Activated CD8-positive, alpha-beta memory T cell treated with anti-CD3 and anti-CD28 coated beads for 24 hours (primary cell): ENCODE measurements around the gene HEY2.
"Not testable (repeated sequence)": the region's sequence is repeated elsewhere in the genome, so short reads cannot be mapped to it uniquely, and the experiment has no call there.

Experiments used
- DNase-seq: peaks from one replicate; pipeline ENCODE4 v3.0.0-alpha.2; 2020

The HEY2 gene

DNA sequence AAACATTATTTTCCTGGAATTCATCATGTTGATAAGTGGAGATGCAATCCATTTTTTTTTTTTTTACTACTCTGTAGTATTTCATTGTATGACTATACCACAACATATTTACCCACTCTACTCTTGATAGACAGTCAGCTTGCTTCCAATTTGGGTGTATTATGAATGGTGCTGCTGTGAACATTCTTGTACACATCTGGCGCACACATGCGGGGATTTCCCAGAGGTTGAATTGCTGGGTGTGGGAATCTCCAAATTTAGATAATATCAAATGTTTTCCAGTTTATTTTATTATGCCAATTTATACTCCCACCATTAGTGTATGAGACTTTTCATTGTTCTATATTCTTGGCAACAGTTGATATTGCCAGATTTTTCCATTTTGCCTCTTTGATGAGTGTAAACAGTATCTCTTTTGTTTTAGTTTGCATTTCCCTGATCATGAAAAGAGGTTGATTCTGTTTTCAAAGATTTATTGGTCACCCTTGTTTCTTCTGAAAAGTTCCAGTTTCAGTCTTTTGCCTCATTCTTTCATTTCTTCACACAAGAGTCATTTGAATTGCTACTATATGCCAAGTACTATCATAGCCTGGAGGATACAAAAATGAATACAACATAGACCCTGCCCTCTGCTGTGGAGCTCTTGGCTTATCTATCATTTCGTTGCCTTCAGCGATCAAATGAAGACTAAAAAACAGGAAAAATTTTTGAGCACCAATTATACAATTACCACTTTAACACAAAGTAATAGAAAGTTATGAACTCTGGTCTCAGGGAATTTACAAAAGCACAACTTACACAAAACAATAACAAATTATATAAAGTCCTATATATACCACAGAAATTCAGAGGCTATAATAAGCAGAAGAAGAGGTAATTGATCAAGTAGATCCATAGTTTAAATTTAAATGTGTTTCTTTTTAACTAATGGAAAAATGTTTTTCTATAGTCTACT, 24.2 kb downstream of the HEY2 start:
- DNase-seq, result no peak

DNA sequence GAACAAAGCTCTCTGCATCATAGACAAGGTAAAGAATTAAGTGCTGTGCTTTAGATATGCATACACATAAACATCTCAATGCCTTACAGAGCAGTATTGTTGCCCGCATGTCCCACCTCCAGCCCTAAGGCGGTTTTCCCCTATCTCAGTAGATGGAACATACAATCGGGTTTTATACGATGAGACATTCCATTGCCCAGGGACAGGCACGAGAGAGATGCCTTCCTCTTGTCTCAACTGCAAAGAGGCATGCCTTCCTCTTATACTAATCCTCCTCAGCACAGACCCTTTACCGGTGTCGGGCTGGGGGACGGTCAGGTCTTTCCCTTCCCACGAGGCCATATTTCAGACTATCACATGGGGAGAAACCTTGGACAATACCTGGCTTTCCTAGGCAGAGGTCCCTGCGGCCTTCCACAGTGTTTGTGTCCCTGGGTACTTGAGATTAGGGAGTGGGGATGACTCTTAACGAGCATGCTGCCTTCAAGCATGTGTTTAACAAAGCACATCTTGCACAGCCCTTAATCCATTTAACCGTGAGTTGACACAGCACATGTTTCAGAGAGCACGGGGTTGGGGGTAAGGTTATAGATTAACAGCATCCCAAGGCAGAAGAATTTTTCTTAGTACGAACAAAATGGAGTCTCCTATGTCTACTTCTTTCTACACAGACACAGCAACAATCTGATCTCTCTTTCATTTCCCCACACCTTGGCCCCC, 26.8 kb downstream of the HEY2 start:
- not testable (repeated sequence) for DNase-seq

DNA sequence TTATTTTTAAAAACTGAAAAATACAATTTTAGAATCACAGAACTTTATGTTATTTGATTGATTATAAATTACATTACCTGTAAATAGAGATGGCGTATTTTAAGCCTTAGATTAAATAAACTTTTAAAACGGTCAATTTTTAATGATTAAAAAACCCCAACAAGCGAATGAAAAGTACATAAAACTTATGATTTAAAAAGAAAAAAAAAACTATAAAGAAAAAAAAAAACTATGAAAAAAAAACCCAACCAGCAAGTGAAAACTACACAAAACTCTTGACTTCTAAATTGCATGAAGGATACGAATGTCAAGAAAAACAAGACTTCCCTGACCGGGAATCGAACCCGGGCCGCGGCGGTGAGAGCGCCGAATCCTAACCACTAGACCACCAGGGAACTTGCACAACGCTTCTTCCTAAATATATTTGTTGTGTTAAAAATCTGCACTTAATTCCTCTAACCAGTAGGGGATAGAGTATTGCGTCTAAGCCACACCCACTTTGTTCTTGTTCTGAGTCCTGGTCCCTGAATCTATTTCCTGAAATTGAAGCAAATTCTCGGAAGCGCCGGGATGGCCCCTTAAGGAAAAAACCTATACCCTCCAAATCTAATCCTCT, 30.6 kb downstream of the HEY2 start:
- DNase-seq, result peak; percentile 98

DNA sequence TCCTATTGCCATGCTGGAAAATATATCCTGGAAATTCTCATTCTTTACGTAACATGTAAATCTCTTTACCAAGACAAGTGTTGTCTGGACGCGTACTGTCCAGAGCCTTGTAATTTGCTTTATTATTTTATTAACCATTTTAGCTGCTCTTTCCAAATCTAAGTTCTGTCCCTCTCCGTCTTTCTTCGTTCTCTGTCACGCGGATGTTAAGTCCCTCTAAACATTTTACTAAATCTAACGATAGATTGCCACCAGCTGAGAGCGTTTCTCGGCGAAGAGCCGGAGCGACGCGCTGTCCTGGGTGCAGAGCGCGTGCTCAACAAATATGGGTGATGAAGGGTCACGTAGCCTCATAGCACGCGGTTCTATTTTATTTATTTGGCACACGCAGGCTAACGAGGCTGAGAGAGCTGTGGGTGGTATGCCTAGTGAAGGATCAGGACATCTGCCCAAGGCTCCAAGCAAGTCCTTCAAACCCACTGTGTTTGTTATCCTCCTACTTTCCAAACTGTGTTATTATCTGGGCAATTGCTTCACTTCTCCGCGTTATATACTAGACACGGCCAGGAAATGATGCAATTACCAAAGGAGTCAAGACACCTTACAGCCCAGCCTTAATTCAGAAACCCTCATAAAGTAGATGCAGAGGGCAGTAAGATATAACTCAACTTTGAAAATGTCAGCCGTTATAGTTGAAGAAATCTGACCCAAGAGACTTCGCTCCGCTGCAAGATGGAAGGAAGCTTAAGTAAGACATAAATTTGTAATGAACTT, 31.3 kb downstream of the HEY2 start:
- peak; percentile 87 for DNase-seq

DNA sequence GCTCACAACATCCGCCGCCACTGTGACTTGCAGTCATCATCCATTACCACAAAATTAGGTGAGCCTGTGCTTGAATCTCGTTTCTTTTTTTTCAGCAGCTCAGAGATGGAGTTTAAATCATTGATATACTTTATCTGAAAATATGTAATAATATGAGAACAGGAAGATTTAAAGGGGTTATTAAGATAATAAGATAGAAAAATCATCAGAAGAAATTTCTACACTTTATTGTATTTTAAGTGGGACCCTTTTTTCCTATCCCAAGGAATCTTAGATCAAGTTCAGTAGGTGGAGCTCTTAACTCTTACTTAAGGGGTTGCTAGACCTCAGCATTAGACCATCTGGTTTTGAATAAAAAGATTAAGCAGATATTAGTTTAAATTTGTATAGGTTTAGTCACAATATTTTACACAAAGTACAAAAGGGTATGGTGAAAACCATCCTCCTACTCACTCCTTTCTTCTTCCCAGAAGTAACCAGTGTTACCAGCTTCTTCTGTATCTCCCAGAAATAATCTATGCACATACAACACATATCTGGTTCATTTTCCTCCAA, 32.0 kb downstream of the HEY2 start:
- no peak for DNase-seq

DNA sequence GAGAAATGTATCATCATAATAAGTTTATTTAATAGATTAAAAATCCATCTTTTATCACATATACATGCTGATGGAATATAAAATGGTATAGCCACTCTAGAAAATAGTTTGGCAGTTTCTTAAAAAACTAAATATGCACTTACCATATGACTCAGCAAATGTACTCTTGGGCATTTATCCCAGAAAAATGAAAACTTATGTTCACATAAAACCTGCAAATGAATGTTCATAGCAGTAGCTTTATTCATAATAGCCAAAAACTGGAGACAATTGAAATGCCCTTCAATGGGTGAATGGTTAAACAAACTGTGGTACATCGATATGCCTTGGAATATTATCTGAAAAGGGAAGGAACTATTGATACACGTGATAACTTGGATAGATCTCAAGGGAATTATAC, 34.9 kb downstream of the HEY2 start:
- no peak for DNase-seq

DNA sequence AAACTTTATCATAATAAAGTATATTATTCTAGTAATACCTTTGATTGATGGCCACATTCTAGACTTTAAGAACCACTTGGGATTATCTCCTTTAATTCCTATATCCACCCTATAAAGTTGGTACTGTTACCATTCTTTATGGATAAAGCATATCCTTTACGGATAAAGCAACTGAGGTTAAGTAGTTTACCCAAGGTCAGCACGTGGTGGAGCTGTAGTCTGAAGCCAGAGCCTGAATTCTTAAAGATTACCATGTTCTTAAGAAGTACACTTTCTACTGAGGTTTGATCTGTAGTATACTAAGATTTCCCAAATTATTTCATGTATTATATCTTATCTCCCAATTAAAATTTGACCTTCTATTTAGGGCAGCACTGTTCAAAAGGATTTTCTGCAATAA, 38.4 kb downstream of the HEY2 start:
- no peak for DNase-seq

DNA sequence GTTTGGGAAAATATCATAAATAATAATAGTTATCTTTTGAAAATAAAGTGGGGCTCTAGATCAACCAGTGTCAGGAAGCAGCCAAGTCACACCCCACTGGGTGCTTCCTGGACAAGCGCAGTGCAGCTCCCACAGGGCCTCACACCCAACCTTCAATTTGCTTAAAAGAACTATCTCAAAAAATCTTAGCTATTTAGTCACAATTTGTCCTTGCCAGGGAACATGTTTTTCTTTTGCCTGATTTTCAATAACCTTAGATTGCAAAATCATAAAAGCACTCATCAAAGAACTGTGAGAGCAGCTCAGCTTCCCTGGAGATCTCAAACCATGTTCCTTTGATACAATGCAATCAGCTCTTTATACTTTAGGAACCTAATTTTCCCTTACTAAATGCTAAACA, 39.7 kb downstream of the HEY2 start:
- DNase-seq, result no peak

DNA sequence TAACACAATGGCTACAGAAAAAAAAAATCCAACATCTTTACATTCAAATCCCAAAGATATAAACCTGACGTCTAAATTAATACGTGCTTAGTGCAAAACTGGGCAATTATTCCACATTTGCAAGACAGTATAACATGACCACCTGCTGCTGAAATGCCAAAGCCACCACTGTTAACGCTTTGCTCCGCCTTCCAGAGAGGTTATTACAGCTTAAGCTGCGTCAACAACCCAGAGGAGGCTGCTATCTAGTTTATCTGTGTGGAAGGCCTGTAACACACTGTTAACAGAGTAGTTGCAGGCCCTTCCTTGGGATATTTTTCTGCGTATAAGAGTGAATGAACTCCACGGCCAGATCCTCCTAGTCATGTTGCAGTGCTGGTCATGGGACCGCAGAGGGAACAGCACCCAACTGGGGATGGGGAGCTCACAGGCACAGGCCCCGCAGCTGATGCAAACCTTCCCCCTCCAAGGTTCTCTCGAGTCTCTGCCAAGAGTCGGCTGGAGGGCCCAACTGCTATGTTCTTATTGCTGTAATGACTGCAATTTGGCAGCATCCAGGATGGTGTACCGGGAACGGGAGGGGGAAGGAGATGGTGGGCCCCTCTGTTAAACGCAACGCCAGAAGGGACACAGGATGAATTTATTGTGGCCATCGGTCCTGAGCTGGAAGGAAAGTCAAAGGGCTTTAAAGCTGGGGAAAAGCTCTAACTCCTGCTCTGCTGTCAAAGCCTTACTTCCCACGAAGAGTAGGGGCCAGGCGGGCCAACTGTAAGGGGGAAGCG, 40.3 kb downstream of the HEY2 start:
- DNase-seq, result peak; percentile 83

DNA sequence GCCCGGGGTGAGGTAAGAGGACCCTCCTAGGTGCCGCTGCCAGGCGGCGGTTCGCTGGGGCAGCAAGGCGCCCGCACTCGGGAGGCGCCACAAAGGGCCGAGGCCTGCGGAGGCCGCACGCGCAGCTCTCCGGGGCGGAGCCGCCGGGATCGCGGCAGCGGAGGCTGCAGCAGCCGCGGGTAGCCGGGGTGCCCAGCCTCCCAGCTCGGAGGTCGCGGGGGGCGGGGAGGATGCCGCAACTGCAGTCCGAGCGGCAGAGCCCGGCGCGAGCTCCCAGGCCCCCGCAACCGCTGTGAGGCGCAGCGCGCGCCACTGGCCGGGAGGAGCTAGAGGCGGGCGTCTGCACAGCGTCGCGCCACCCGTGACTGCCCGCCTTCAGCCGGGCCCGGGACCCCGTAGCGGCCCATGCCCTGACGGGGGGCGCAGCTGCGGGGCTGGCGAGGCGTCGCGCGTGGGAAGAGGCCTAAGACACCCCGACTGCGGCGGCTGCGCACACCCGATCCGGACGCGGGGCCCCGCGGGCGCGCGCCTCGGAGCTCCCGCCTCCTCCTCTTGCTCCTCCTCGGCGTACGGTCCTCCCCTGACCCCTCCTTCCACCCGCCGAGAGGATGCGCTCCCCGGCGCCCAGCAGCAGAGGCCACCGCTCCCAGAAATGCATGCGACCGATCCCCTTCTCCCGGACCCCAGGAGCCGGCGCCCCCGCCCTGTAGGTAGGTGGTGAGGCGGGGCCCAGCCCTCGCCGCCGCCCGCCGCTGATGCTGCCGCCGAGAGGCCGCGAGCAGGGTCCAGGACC, 41.1 kb downstream of the HEY2 start, which contains the start of gene NCOA7:
NCOA7 (plus strand) TSS at position 603 of the 793 bp plus-strand sequence. CDS start 24,395 bp downstream, outside the sequence.
- peak; percentile 90 for DNase-seq

DNA sequence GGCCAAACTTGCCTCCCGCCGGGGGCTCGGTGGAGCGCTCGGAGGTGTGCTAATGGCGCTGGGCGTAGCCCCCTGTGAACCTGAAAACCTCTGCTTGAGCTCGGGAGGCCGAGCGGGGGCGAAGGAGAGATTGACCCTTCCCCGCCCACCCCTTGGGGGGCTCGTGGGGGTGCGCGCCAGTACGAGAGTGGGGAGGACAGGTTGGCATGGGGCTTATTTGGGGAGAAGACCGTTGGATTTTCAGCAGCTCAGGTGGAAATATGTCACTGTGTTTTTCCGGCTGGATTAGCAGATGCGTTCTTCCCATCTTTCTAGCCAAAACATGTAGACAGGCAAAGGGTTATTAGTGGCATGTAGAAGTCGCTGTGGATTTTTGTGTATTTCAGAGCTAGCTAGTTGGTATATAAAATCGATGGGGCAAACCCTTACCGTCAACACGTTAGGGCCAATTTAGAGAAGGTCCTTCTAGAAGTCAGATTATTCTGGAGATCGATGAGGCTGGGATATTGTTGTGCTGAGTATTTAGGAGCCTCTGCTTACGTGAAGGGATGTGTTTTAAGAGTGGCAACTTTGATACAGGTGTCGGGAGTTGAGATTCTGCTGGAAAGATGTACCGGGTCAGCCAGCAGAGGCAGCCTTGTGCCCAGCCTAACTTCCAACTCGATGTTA, 41.9 kb downstream of the HEY2 start:
- peak; percentile 64 for DNase-seq

DNA sequence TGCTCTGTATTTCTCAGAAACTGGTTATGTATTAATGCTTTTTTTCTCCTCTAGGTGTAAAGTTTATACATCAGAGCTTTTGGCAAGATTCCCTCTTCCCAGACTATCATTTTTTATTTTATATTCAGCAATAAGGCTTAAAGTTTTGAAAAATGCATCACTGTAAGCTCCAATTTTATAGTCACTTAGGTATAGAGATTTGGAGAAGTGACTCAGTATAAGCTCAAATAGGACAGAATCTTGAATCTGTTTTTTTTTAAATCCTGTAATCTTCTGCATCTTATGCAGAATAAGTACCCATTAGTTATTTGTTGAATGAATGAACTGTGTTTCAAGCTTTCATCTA, 42.4 kb downstream of the HEY2 start:
- no peak for DNase-seq

DNA sequence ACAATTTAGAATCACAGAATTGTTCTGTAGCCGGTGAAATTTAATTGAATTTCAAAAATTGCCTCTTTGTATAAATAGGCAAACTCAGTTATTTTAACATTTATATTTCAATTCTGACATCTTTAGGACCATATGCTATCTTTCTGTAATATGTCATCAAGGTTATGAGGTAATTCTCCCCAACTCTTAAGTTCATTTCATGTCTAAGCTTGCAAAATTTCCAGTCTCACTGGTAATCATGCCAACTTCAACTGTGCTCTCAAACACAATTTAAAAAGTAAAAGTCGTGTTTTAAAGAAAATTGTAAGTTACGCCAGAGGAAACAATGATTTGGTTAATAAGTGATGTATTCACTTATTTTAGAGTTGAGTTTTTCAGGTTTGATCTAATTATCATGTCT, 42.7 kb downstream of the HEY2 start:
- DNase-seq, result no peak

DNA sequence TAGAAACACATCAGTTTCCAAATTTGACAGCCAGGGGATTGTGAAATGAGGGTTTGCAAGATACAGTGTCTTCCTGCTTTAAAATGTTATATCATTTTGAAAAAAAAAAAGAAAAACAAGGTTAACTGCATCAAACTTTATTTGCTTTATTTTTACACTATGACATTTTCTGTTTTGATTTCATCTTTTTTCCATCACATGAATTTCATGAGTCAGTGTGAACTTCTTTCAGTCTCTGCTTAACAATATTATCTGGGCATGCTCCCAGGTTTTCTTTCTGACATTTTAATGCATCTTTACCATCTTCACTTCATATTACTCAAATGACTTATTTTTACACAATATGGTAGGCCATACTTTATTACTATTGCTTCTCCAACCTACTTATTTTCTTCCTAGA, 43.2 kb downstream of the HEY2 start:
- DNase-seq, result no peak

DNA sequence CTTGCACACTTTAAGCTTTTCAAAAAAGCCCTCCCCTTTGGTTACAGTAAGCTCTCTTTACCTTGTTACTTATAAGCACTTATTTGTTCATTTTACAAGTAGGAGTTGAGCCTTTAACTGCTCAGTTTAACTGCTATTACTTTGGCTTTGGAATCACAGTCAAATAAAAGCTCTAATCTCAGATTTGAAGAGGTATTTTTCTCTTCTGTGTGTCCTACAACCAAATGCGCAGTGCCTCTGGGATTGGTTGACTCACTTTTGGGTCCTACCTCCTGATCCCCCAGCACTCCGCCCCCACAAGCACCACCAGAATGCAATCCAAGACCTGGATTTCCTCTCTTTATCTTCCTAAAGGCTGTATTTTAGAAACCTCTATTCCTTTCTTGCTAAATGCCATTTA, 43.8 kb downstream of the HEY2 start:
- DNase-seq, result no peak

DNA sequence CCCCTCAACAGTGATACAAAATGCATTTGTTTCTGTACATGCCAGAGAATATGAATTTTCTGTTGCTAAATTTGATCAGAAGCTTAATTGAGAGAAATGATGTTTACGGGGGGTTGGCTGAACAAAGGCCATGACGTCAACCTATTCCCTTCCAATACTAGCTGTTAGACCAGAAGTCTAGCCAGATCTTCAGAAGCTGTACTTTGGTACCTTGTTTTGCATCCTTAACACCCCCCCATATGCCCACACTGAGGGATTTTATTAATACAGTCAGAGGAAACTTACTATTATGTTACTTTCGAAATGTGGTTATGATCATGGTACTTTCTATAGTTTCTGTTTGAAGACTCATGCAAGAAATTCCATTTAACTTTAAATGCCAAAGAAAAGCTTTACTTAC, 44.4 kb downstream of the HEY2 start:
- DNase-seq, result no peak

DNA sequence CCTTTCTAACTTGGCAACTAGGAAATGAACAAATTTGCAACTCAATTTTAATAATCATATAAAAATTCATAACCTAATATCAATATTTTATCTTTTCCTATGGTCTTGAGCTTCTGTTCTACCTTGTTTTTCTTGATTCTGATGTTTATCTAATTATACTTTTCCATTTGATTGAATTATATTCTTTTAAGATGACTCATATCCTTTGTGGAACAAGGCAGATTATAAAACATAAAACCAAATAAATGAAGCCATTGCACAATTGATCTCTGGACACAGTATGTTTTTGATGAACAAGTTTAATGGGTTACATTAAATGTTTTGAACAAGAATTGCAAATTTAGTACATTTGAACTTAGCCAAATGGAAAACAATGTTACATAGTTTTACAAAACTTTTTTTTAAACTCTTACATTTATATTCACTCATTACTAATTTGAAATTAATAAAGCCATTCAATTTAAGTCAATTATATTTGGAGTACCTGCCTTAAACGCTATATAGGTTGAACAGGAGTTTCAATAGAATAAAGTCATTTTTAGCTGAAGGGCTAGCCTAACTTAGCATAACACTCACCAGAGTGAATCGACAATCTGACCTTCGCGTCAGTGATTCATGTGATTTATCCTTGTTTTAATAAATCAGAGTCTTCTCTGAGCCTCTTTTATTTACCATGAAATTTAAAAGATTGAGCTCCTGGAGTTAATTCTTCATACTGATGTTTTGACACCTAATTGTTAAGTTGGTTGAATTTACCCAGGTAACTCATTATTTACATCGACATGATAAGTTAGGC, 45.1 kb downstream of the HEY2 start:
- DNase-seq, result no peak

DNA sequence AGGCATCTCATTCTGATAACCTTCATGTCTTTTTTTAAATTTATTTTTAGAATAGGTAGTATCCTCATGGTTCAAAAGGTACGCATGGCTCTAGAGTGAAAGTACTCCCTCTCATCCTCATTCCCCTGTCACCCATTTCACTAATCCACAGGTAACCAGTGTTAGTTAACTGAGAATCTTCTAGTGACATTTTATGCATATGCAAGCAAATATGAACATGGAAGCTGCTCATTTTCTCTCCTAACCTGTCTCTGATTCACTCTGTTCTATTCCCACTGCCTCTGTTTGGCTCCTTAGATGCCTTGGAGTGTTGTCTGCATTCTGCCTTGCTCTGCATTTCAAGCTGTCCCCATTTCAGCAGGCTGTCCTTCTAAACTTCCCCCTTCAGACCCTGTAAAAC, 45.9 kb downstream of the HEY2 start:
- no peak for DNase-seq

DNA sequence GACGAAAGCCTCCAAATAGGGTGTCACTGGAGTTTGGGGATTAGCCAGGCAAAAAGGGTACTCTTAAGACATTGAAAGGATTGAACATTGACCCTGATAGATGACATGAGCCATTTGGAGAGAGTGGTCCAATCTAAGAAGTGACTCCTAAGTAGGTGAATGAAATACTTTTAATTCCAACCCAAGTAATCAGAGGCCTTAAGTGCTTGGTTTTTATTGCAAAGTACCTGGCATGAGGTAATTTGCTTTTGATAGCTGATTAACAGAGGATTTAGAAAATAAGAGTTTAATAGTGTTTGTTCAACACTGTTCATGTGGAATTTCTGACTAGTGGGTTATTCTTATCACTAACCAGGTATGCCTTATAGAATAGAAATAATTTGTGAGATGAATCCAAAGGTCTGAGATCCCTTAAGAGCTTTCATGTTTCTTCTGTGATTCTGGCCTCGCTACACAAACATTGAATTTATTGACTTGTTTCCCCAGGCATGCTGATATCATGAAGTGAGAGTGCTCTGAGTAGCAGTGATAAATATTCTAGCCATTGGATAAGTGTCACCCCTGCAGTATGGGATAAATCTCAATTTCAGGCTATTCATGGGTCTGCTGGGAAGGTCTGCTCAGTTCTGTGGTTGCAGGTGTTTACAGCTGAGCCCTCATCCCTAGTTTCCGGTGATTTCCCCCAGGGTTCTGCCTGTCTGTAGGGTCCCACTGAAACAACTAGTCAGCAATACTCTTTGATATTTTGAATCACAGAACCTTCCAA, 47.9 kb downstream of the HEY2 start:
- no peak for DNase-seq
